NCI-H2107 treated with DMSO at 0.1 percent for 48 hours (cell line): ENCODE measurements around the gene ACVR1C.

Experiments
- DNase-seq: peaks from one replicate; lab custom pipeline; 2025; ENCODE audit not compliant: unreplicated experiment; lab: John Stamatoyannopoulos, UW

The ACVR1C gene

GRCh38 chr2:157628477-157629415, at the start of gene ACVR1C:
TSS of gene ACVR1C (minus strand) at chr2:157628864. CDS start at chr2:157628644, 220 bp downstream.
- DNase-seq, result no peak

- DNase-seq, result no peak
These were observed 49.3 kb upstream of the ACVR1C start for GRCh38 chr2:157677941-157678340.

GRCh38 chr2:157672129-157672528, 43.5 kb upstream of the ACVR1C start:
- DNase-seq, result no peak

- no peak for DNase-seq
These were observed 33.7 kb upstream of the ACVR1C start for GRCh38 chr2:157662401-157662800.

- no peak for DNase-seq
These were observed 33.1 kb upstream of the ACVR1C start for GRCh38 chr2:157661776-157662175.

- DNase-seq, result no peak
These were observed 29.2 kb upstream of the ACVR1C start for GRCh38 chr2:157657858-157658257.

- DNase-seq, result no peak
These were observed 28.4 kb upstream of the ACVR1C start for GRCh38 chr2:157657101-157657500.

- no peak for DNase-seq
These were observed 16.1 kb upstream of the ACVR1C start for GRCh38 chr2:157644776-157645175.

GRCh38 chr2:157631861-157632260, 3.2 kb upstream of the ACVR1C start:
- no peak for DNase-seq

- DNase-seq, result no peak
These were observed 829 bp downstream of the ACVR1C start for GRCh38 chr2:157627594-157628476.

GRCh38 chr2:157625296-157625695, 3.4 kb downstream of the ACVR1C start:
- no peak for DNase-seq

- no peak for DNase-seq
These were observed 7.7 kb downstream of the ACVR1C start for GRCh38 chr2:157620956-157621355.

- DNase-seq, result no peak
These were observed 16.9 kb downstream of the ACVR1C start for GRCh38 chr2:157611726-157612125.

GRCh38 chr2:157611110-157611509, 17.6 kb downstream of the ACVR1C start:
- no peak for DNase-seq

GRCh38 chr2:157606534-157606933, 22.1 kb downstream of the ACVR1C start:
- DNase-seq, result no peak

- DNase-seq, result no peak
These were observed 25.5 kb downstream of the ACVR1C start for GRCh38 chr2:157603198-157603597.

- DNase-seq, result no peak
These were observed 26.9 kb downstream of the ACVR1C start for GRCh38 chr2:157601807-157602206.

GRCh38 chr2:157596992-157597681, 31.5 kb downstream of the ACVR1C start:
- no peak for DNase-seq

GRCh38 chr2:157593411-157593810, 35.3 kb downstream of the ACVR1C start:
- no peak for DNase-seq

- DNase-seq, result no peak
These were observed 35.7 kb downstream of the ACVR1C start for GRCh38 chr2:157592948-157593347.

GRCh38 chr2:157592374-157592773, 36.3 kb downstream of the ACVR1C start:
- no peak for DNase-seq
